Uterus (tissue), 2 donors: ENCODE measurements around the gene MRGPRE.

Experiments used
- CTCF ChIP-seq, 4 experiments: fragments of 200-600 bp in 2 of 4; fragments of 450-650 bp in 2 of 4; sonication (generic) in 2 of 4; IDR thresholded peaks; one replicate each; pipeline ENCODE4 v1.5.1; 2016 to 2019; ENCODE audit warnings: antibody characterized with exemption in 4 of 4, mild to moderate bottlenecking in 2 of 4, moderate library complexity in 1 of 4
- POLR2A ChIP-seq, 2 donors: fragments of 450-650 bp; IDR thresholded peaks; one replicate each; pipeline ENCODE4 v1.6.1; 2016; ENCODE audit warnings: antibody characterized with exemption in 2 of 2, mild to moderate bottlenecking in 1 of 2, moderate library complexity in 1 of 2

GRCh38 chr11:3194016-3194816, 38.0 kb downstream of the MRGPRE start:
- no peak for TF ChIP-seq POLR2A (IDR thresholded peaks at IDR 0.05)
- TF ChIP-seq CTCF (IDR thresholded peaks at IDR 0.05), result no peak
